Measurements from ENCODE around the gene GPBP1L1. TPM values are rescaled to one million over a fixed set of nuclear protein-coding genes. Genes with fewer than 3 reads are reported as not detected.
"Not testable (repeated sequence)": the region's sequence is repeated elsewhere in the genome, so short reads cannot be mapped to it uniquely, and the experiment has no call there.

Gene GPBP1L1
- total RNA-seq, 1 experiment from 2014 or later = 108 TPM

GRCh38 chr1:45610589-45611226 is 75.6 kb downstream of the GPBP1L1 start:
- DNase-seq (ENCODE audit: low spot score) = no peak

GRCh38 chr1:45608175-45609156 is 77.9 kb downstream of the GPBP1L1 start:
- DNase-seq (ENCODE audit: low spot score) = no peak
- in situ Hi-C loops (cut with HindIII; ENCODE audit: low sequenced_read_pairs) = no loop called here

More at GRCh38 chr1:45610589-45611226, 75.6 kb downstream of the GPBP1L1 start:
- in situ Hi-C loops (cut with HindIII; ENCODE audit: low sequenced_read_pairs) = no loop called here

- in situ Hi-C loops (cut with HindIII; ENCODE audit: low sequenced_read_pairs) = no loop called here
Observed at GRCh38 chr1:45607404-45608074, 78.8 kb downstream of the GPBP1L1 start.

GRCh38 chr1:45604239-45604638 is 82.1 kb downstream of the GPBP1L1 start:
- DNase-seq (ENCODE audit: low spot score) = no peak
- in situ Hi-C loops (cut with HindIII; ENCODE audit: low sequenced_read_pairs) = no loop called here

More at GRCh38 chr1:45607404-45608074, 78.8 kb downstream of the GPBP1L1 start:
- DNase-seq (ENCODE audit: low spot score) = no peak

GRCh38 chr1:45596765-45597164 is 89.6 kb downstream of the GPBP1L1 start:
- in situ Hi-C loops (cut with HindIII; ENCODE audit: low sequenced_read_pairs) = not testable (repeated sequence)

GRCh38 chr1:45594412-45594811 is 91.9 kb downstream of the GPBP1L1 start:
- in situ Hi-C loops (cut with HindIII; ENCODE audit: low sequenced_read_pairs) = no loop called here
- DNase-seq (ENCODE audit: low spot score) = no peak

More at GRCh38 chr1:45596765-45597164, 89.6 kb downstream of the GPBP1L1 start:
- not testable (repeated sequence) for DNase-seq (ENCODE audit: low spot score)

GRCh38 chr1:45589861-45590260 is 96.5 kb downstream of the GPBP1L1 start:
- in situ Hi-C loops (cut with HindIII; ENCODE audit: low sequenced_read_pairs) = no loop called here
- peak; percentile 15 for DNase-seq (ENCODE audit: low spot score)

- DNase-seq (ENCODE audit: low spot score) = no peak
- in situ Hi-C loops (cut with HindIII; ENCODE audit: low sequenced_read_pairs) = no loop called here
Observed at GRCh38 chr1:45586769-45587168, 99.6 kb downstream of the GPBP1L1 start.

- DNase-seq (ENCODE audit: low spot score) = no peak
- in situ Hi-C loops (cut with HindIII; ENCODE audit: low sequenced_read_pairs) = no loop called here
Observed at GRCh38 chr1:45585496-45586075, 100.7 kb downstream of the GPBP1L1 start.

GRCh38 chr1:45585110-45585426 is 101.3 kb downstream of the GPBP1L1 start:
- DNase-seq (ENCODE audit: low spot score) = no peak
- in situ Hi-C loops (cut with HindIII; ENCODE audit: low sequenced_read_pairs) = no loop called here

GRCh38 chr1:45584351-45585109 is 101.8 kb downstream of the GPBP1L1 start:
- DNase-seq (ENCODE audit: low spot score) = peak; percentile 84
- in situ Hi-C loops (cut with HindIII; ENCODE audit: low sequenced_read_pairs) = no loop called here

- peak; percentile 91 for DNase-seq (ENCODE audit: low spot score)
- in situ Hi-C loops (cut with HindIII; ENCODE audit: low sequenced_read_pairs) = no loop called here
Observed at GRCh38 chr1:45583666-45584350, 102.5 kb downstream of the GPBP1L1 start, which contains the start of gene NASP. Gene NASP, plus strand, starts transcription at chr1:45584041. Its CDS starts 106 bp downstream, at chr1:45584147.

- peak; percentile 99 for DNase-seq (ENCODE audit: low spot score)
- in situ Hi-C loops (cut with HindIII; ENCODE audit: low sequenced_read_pairs) = no loop called here
Observed at GRCh38 chr1:45583264-45583665, 103.1 kb downstream of the GPBP1L1 start.

Other genes with a start within 250 kb of the GPBP1L1 start
- gene TESK2, start 195.4 kb downstream of the GPBP1L1 start, total RNA-seq (2014; rRNA removed; shearing (Covaris generic)) = 4.3 and 7.6 TPM in 2 replicates
- 2.5 TPM in 2 replicates for gene CCDC163, start 186.5 kb downstream of the GPBP1L1 start, total RNA-seq (2014; rRNA removed; shearing (Covaris generic))
- gene MMACHC, start 186.2 kb downstream of the GPBP1L1 start, total RNA-seq (2014; rRNA removed; shearing (Covaris generic)) = 4.7 and 6.4 TPM in 2 replicates
- 1,347 and 1,417 TPM in 2 replicates for gene PRDX1, start 164.6 kb downstream of the GPBP1L1 start, total RNA-seq (2014; rRNA removed; shearing (Covaris generic))
- gene AKR1A1, start 135.7 kb downstream of the GPBP1L1 start, total RNA-seq (2014; rRNA removed; shearing (Covaris generic)) = 116 TPM in 2 replicates
- gene NASP, start 102.5 kb downstream of the GPBP1L1 start, total RNA-seq (2014; rRNA removed; shearing (Covaris generic)) = 191 and 201 TPM in 2 replicates
- gene CCDC17, start 62.5 kb downstream of the GPBP1L1 start, total RNA-seq (2014; rRNA removed; shearing (Covaris generic)) = 0.06 and 3.5 TPM in 2 replicates
- 57.0 and 79.0 TPM in 2 replicates for gene TMEM69, start 1.6 kb upstream of the GPBP1L1 start, total RNA-seq (2014; rRNA removed; shearing (Covaris generic))
- 4.4 and 8.4 TPM in 2 replicates for gene IPP, start 64.1 kb upstream of the GPBP1L1 start, total RNA-seq (2014; rRNA removed; shearing (Covaris generic))
- gene MAST2, start 117.1 kb upstream of the GPBP1L1 start, total RNA-seq (2014; rRNA removed; shearing (Covaris generic)) = 31.8 and 46.1 TPM in 2 replicates

Measured in G401 (cell line).